ENCODE measurements around the gene MPP3.

The MPP3 gene

DNA sequence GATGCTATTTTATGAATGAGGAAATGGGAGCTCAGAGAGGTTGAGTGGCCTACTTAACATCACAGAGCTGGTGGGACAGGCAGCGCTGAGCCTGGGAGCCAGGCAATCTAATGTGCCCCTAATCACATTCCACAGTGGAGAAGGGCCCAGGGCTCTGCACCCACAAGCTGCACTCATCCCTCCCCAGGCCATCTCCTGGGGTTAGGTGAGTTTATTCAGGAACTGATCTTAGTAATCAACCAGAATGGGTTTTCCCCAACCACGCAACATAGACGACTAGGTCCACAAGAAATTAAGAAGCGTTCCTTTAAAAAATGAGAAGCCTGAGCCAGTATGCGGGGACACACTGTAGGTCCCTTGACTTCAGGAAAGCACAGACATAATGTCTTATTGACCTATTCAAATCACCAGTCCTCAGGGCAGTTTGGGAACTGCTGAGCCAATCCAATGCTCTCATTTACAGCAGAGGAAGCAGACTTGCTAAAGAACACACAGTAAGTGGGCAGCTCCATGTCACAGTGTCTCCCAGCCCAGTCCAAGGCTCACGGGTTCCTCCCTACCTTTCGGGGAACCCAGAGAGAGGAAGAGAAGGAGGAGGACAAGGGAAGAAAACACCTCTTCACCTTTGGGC is 2.3 kb downstream of the MPP3 start:
- no peak for DNase-seq

DNA sequence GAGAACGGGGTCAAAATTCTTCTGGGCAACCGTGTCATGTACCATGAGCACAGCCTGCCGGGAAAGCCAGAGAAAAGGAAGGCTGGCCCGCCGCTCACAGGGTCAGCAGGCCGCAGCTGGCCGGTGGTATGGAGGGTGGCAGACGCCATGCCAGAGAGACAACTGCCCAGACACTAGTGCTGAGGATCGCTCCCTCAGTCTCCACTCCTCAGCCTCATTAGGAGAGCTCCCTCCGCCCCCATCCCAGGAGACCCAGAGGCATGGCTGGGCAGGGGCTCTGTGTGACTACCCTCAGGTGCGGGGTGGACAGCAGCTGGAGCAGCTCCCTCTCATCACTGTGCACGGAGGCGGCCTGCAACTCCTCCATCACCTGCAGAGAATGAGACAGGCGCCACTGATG is 3.2 kb downstream of the MPP3 start:
- DNase-seq: no peak

DNA sequence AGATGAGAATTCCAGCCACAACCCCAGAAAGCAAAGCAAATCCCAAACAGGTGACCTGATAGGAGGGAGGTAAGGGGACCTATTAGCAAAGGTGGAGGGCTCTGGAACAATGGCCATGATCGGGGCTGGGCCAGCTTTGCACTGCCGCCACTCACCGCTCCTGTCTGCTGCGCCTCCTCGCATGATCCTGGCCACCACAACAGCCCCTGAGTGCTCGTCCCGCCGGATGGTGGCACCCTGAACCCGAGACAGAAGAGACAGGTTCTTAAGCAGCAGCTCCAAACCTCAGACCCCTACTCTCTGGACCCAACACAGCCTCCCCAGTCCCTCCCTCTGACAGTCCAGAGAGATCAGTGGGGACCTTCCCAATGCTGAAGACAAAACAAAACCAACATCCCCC is 5.3 kb downstream of the MPP3 start:
- no peak for DNase-seq

- DNase-seq: no peak
Observed at GRCh38 chr17:43826206-43826605, 6.7 kb downstream of the MPP3 start.

- no peak for DNase-seq
Observed at GRCh38 chr17:43825567-43825966, 7.4 kb downstream of the MPP3 start.

- peak; percentile 36 for DNase-seq
Observed at GRCh38 chr17:43823350-43824084, 9.4 kb downstream of the MPP3 start.

GRCh38 chr17:43822570-43823190 is 10.3 kb downstream of the MPP3 start:
- no peak for DNase-seq

DNA sequence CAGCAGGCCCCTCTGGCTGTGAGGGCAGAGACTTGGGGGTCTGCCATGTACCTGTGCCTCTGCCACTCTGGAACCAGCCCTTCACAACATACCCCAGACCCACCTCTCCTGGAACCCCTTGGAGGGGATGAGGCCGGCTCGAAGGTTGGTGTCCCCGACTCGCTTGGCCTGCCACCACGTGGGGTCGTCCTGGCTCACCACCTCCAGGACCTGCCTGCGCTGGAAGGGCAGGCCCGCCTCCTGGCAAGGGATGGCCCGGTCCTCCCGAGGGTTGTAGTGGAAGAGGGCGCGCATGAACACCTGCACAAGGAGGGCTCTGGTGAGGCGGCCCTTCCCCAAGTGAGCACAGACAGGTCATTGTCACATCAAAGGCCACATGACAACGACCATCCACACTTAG is 12.2 kb downstream of the MPP3 start:
- no peak for DNase-seq

DNA sequence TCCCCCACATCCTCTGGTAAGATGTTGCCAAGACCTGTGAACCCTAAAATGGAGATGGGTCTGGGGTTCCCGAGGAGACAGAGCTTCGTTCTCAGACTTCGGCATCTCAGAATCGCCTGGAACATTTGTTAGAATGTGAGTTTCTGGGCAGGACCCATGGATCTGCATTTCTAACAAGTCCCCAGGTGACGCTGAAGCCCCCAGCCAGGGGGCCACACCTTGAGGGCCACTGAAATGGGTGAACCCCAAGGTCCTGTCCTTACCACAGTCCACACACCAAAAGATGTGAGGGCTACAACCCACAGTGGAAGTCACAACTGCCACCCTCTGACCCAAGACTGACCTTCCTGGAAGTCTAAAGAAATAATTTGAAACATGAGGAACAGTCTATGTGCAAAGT is 14.0 kb downstream of the MPP3 start:
- no peak for DNase-seq

DNA sequence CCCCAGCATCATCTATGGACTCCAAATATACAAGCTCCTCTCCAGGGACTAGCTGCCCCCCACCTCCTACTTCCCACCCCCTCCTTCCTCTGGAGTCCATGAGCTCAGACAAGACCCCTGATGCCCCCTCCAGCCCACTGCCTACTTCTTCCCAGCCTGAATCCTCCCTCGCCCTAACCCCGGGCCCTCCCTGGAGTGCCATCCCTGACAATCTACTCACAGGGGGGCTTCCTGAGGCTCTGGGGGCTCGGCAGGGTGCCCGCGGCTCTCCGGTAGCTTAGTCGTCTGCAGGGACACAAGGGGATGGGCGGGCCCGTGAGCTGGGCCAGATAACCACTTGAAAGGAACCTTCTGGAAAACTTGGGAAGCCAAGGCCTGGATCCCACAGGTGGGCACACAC is 15.1 kb downstream of the MPP3 start:
- no peak for DNase-seq

GRCh38 chr17:43816336-43817320 is 16.3 kb downstream of the MPP3 start:
- no peak for DNase-seq

- no peak for DNase-seq
Observed at GRCh38 chr17:43814714-43815113, 18.2 kb downstream of the MPP3 start.

- no peak for DNase-seq
Observed at GRCh38 chr17:43814026-43814425, 18.9 kb downstream of the MPP3 start.

DNA sequence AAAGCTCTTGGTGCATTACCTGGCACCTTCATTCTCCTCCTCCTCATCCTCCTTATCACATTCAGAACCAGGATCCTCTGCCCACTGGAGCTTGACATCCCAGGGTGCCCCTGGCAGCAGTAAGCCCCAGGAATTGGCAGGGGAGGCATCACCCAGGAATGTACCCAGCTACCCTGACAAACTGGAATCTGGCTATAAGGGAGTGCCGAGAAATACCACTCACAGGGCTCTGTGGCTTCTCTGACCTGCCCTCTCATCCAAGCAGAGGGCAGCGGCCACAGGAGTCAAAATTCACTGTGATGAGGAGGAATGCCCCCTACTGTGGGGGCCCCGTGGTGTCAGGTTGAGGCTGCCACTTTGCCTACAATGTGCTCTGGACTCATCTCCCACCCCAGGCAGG is 19.6 kb downstream of the MPP3 start:
- DNase-seq: no peak

GRCh38 chr17:43812396-43813265 is 20.3 kb downstream of the MPP3 start:
- DNase-seq: no peak

DNA sequence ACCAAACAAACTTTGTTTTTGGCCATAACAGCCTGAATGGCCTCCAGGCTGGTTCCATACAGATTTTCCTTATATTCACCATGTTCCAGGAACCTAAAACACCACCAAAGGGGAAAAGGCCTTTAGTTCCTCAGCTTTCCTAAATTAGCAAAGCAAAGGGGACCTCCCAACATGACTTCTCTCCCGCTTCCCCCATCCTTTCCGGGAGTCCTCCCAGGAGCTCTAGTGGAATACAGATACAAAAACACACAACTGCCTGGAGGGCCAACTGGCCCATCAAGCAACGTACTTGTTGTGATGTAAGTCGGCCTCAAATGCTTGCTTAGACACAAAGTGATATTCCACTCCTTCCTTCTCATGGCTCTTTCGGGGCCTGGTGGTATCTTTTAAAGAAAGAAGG is 22.1 kb downstream of the MPP3 start:
- DNase-seq: no peak

- no peak for DNase-seq
Observed at GRCh38 chr17:43810226-43810715, 22.7 kb downstream of the MPP3 start.

GRCh38 chr17:43809121-43809520 is 23.8 kb downstream of the MPP3 start:
- no peak for DNase-seq

DNA sequence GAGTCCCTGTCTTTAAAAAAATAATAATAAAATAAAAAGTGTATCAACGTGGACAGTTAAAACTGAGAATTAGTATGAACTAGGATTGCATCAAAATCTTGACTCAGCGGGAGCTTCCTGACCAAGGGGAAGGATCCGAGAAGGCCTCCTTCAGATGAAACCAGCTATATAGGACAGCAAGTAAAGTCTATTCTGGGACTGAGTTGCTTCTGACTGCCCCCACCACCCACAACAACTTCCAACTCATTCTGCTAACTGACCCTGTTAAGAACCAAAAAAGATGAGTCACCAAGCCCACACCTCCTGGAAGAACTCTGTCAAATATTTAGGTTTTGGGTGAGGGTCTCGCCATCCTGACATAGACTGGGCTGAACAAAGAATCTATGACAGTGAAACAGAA is 24.9 kb downstream of the MPP3 start:
- no peak for DNase-seq

GRCh38 chr17:43805117-43805516 is 27.8 kb downstream of the MPP3 start:
- DNase-seq: no peak

GRCh38 chr17:43803758-43804157 is 29.2 kb downstream of the MPP3 start:
- no peak for DNase-seq

DNA sequence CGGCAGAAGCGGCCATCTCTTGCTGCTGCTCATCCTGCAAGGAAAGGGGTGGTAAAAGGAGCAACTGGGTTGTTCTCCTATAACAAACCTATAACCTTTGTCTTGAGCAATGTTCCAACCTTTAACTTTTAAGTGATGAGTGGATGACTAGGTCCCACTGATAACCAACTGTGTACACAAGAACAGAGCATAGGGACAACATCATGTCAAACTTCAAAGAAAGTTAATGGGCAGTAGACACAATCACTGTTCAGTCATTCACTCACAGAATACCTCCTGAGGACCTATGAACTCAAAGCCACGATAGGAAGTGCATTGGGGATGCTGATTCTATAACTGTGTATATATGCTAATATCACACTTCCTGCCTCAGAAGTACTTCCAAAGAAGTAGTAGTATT is 31.1 kb downstream of the MPP3 start:
- no peak for DNase-seq
